ENCODE data around the gene ECI1.

ECI1 gene

GRCh38 chr16:2256531-2257140 lies 5.2 kb upstream of the ECI1 start:
- no peak overlapping the region for H3K4me2 ChIP-seq (ENCODE audit: low read length)
- H3K27ac ChIP-seq (ENCODE audit: low read depth, low read length), result no peak overlapping the region
- no peaks in the 10 kb centered on the region for H3K9me2 ChIP-seq (replicated peaks; ENCODE audit: control insufficient read depth, low read length)
- peaks cover 18% of the 10 kb centered on the region for H3K4me1 ChIP-seq (ENCODE audit: control insufficient read depth, low read length)
- no peaks in the 10 kb centered on the region for H3K27me3 ChIP-seq (ENCODE audit: control insufficient read depth, low read length)
- H4K20me1 ChIP-seq (ENCODE audit: control insufficient read depth, insufficient read depth, low read depth, low read length), result peaks cover 9% of the 10 kb centered on the region; the same call in 1 of the 2 replicates
- no peaks in the 10 kb centered on the region for H3K9me3 ChIP-seq (ENCODE audit: control insufficient read depth, insufficient read depth, low read length)
- H3K79me2 ChIP-seq (ENCODE audit: control insufficient read depth, low read length), result peaks cover 48% of the 10 kb centered on the region
- TF ChIP-seq EZH2phosphoT487 (IDR thresholded peaks at IDR 0.05; ENCODE audit: borderline replicate concordance, low read length), result no peak
- TF ChIP-seq CTCF (IDR thresholded peaks at IDR 0.05; ENCODE audit: low read depth, low read length, poor library complexity, severe bottlenecking), result no peak
- no peak overlapping the region for H3K4me3 ChIP-seq (ENCODE audit: low read length)
- H3F3A ChIP-seq (ENCODE audit: control insufficient read depth, insufficient read depth), result peaks cover 51% of the 10 kb centered on the region
- peaks cover 92% of the 10 kb centered on the region for H3K36me3 ChIP-seq (ENCODE audit: control insufficient read depth, low read length)

GRCh38 chr16:2253293-2253692 lies 1.9 kb upstream of the ECI1 start:
- Histone ChIP-seq H3K9me2 (replicated peaks; ENCODE audit: control insufficient read depth, low read length) (no peaks in the 10 kb centered on the region), H4K20me1 (ENCODE audit: control insufficient read depth, insufficient read depth, low read depth, low read length) (0 out of 2 replicates have a peak, but pooled peaks cover 9% of the 10 kb centered on the region), H3K79me2 (ENCODE audit: control insufficient read depth, low read length) (peaks cover 44% of the 10 kb centered on the region), H3F3A (ENCODE audit: control insufficient read depth, insufficient read depth) (peaks cover 43% of the 10 kb centered on the region), H3K27me3 (ENCODE audit: control insufficient read depth, low read length) (no peaks in the 10 kb centered on the region), H3K4me1 (ENCODE audit: control insufficient read depth, low read length) (peaks cover 27% of the 10 kb centered on the region), H3K36me3 (ENCODE audit: control insufficient read depth, low read length) (peaks cover 71% of the 10 kb centered on the region), H3K9me3 (ENCODE audit: control insufficient read depth, insufficient read depth, low read length) (no peaks in the 10 kb centered on the region), H3K4me2 (ENCODE audit: low read length) (no peak overlapping the region), H3K4me3 (ENCODE audit: low read length) (no peak overlapping the region), H3K27ac (ENCODE audit: low read depth, low read length) (peak overlapping the region; percentile 68)
- no peak for TF ChIP-seq CTCF (IDR thresholded peaks at IDR 0.05; ENCODE audit: low read depth, low read length, poor library complexity, severe bottlenecking)
- TF ChIP-seq EZH2phosphoT487 (IDR thresholded peaks at IDR 0.05; ENCODE audit: borderline replicate concordance, low read length), result no peak

- Histone ChIP-seq H3K4me2 (ENCODE audit: low read length) (no peak overlapping the region), H3K36me3 (ENCODE audit: control insufficient read depth, low read length) (peaks cover 66% of the 10 kb centered on the region)
These were observed 1.4 kb upstream of the ECI1 start for GRCh38 chr16:2252806-2253148.

More at GRCh38 chr16:2252806-2253148, 1.4 kb upstream of the ECI1 start:
- H4K20me1 ChIP-seq (ENCODE audit: control insufficient read depth, insufficient read depth, low read depth, low read length), result 0 out of 2 replicates have a peak, but pooled peaks cover 8% of the 10 kb centered on the region
- H3F3A ChIP-seq (ENCODE audit: control insufficient read depth, insufficient read depth), result peaks cover 39% of the 10 kb centered on the region
- H3K27me3 ChIP-seq (ENCODE audit: control insufficient read depth, low read length), result no peaks in the 10 kb centered on the region
- peaks cover 42% of the 10 kb centered on the region for H3K79me2 ChIP-seq (ENCODE audit: control insufficient read depth, low read length)
- no peak overlapping the region for H3K4me3 ChIP-seq (ENCODE audit: low read length)
- peak overlapping the region; percentile 68 for H3K27ac ChIP-seq (ENCODE audit: low read depth, low read length)
- H3K9me2 ChIP-seq (replicated peaks; ENCODE audit: control insufficient read depth, low read length), result no peaks in the 10 kb centered on the region
- TF ChIP-seq EZH2phosphoT487 (IDR thresholded peaks at IDR 0.05; ENCODE audit: borderline replicate concordance, low read length), result no peak
- no peak for TF ChIP-seq CTCF (IDR thresholded peaks at IDR 0.05; ENCODE audit: low read depth, low read length, poor library complexity, severe bottlenecking)
- peaks cover 27% of the 10 kb centered on the region for H3K4me1 ChIP-seq (ENCODE audit: control insufficient read depth, low read length)
- H3K9me3 ChIP-seq (ENCODE audit: control insufficient read depth, insufficient read depth, low read length), result no peaks in the 10 kb centered on the region

Data from DOHH2 (cell line).